ENCODE data around the gene SCARF2. TPM values are rescaled to one million over a fixed set of nuclear protein-coding genes. Genes with fewer than 3 reads are reported as not detected.

Gene SCARF2
- total and polyA plus RNA-seq, 2 of the 8 experiments (the other 6 are each of a cell fraction or from before 2014, with no cell fraction given): 4.2 to 9.8 TPM

DNA sequence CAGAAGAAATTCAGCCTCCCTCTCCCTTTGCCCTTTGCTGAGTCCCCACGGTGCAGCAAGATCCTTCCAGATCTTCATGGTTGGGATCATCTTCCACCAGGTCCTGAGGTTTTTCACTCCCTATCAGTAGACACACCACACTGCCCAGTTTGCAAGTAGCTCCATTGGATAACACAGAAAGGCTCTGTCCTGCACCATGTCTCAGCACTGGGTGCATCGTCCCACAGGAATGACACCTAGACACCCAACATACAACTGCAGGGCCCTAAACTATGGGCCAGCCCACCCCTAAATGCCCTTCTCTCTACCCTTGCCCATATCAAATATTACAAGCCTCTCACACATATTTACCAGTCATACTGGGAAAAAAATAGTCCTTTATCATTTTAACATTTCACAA is 48.6 kb upstream of the SCARF2 start (continued):
- TF ChIP-seq PHF8 (conservative IDR thresholded peaks at IDR 0.05; ENCODE audit: low read depth, low read length) (no peak), SRF (IDR thresholded peaks at IDR 0.05; ENCODE audit: low read depth, low read length) (no peak), CEBPB (IDR thresholded peaks at IDR 0.05; ENCODE audit: low read depth, low read length) (no peak)
- TF ChIP-seq, protein P1, sequence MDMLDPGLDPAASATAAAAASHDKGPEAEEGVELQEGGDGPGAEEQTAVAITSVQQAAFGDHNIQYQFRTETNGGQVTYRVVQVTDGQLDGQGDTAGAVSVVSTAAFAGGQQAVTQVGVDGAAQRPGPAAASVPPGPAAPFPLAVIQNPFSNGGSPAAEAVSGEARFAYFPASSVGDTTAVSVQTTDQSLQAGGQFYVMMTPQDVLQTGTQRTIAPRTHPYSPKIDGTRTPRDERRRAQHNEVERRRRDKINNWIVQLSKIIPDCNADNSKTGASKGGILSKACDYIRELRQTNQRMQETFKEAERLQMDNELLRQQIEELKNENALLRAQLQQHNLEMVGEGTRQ (IDR thresholded peaks at IDR 0.05; ENCODE audit: low read length): no peak
